Measurements from ENCODE around the gene SOX5. TPM values are rescaled to one million over a fixed set of nuclear protein-coding genes. Genes with fewer than 3 reads are reported as not detected.

The SOX5 gene
- total RNA-seq, 1 donor from 2014 or later = 11.1 TPM

GRCh38 chr12:23630524-23630923 lies 318.9 kb downstream of the SOX5 start:
- Mint-ChIP-seq H3K27ac (ENCODE audit: unreplicated experiment) (no peak overlapping the region), H3K9me3 (ENCODE audit: low read depth) (peaks cover 5% of the 10 kb centered on the region), H3K4me1 (ENCODE audit: low read depth) (no peaks in the 10 kb centered on the region), H3K4me3 (ENCODE audit: unreplicated experiment) (no peak overlapping the region), H3K27me3 (ENCODE audit: low read depth) (no peaks in the 10 kb centered on the region), H3K36me3 (ENCODE audit: low read depth) (no peaks in the 10 kb centered on the region)
- DNase-seq (ENCODE audit: low spot score) = no peak
- TF ChIP-seq, protein P1, sequence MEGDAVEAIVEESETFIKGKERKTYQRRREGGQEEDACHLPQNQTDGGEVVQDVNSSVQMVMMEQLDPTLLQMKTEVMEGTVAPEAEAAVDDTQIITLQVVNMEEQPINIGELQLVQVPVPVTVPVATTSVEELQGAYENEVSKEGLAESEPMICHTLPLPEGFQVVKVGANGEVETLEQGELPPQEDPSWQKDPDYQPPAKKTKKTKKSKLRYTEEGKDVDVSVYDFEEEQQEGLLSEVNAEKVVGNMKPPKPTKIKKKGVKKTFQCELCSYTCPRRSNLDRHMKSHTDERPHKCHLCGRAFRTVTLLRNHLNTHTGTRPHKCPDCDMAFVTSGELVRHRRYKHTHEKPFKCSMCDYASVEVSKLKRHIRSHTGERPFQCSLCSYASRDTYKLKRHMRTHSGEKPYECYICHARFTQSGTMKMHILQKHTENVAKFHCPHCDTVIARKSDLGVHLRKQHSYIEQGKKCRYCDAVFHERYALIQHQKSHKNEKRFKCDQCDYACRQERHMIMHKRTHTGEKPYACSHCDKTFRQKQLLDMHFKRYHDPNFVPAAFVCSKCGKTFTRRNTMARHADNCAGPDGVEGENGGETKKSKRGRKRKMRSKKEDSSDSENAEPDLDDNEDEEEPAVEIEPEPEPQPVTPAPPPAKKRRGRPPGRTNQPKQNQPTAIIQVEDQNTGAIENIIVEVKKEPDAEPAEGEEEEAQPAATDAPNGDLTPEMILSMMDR (IDR thresholded peaks at IDR 0.05) = no peak

DNA sequence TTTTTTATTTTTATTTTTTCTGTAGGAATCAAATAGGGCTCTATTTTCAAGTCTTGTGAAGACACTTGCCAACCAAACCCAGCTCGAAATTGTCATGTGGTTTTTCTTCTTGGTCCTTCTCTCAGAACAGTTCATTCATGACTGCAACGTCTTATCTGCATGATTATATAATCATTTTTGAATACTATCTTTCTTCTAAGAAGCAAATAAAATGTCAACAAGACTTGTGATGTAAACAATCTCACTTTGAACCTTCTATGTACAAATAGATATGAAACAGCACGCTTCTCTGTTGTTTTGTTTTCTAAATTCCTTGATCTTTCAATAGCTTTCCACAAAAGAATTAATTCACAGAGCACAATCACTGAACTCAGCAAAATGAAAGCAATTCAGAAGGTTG lies 320.7 kb downstream of the SOX5 start:
- no peaks in the 10 kb centered on the region for H3K9me3 Mint-ChIP-seq (ENCODE audit: low read depth)
- peaks cover 2% of the 10 kb centered on the region for H3K36me3 Mint-ChIP-seq (ENCODE audit: low read depth)
- H3K4me3 Mint-ChIP-seq (ENCODE audit: unreplicated experiment) = no peak overlapping the region
- no peaks in the 10 kb centered on the region for H3K4me1 Mint-ChIP-seq (ENCODE audit: low read depth)
- no peak for DNase-seq (ENCODE audit: low spot score)
- H3K27ac Mint-ChIP-seq (ENCODE audit: unreplicated experiment) = no peak overlapping the region
- TF ChIP-seq, protein P1 (IDR thresholded peaks at IDR 0.05) = no peak
- no peaks in the 10 kb centered on the region for H3K27me3 Mint-ChIP-seq (ENCODE audit: low read depth)

DNA sequence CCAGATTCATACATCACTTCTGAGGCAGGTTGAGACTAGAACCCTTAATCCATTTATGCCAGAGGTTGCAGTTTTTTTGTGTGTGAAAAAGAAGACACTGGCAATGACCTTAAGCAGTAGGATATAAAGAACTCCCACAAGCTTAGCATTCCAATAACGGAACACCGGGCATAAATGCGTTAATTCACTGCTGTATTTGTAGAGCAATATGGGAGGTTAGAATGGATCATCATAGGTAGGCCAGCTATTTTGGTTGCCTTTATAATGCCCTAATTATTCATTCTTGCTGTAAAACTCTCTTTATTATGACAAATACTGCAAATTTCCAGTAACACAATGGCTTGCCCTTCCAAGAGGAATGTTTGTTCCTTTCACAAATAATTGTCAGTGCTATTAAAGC lies 322.7 kb downstream of the SOX5 start:
- Mint-ChIP-seq H3K36me3 (ENCODE audit: low read depth) (peaks cover 2% of the 10 kb centered on the region), H3K4me3 (ENCODE audit: unreplicated experiment) (no peak overlapping the region), H3K27me3 (ENCODE audit: low read depth) (no peaks in the 10 kb centered on the region), H3K27ac (ENCODE audit: unreplicated experiment) (no peak overlapping the region), H3K9me3 (ENCODE audit: low read depth) (no peaks in the 10 kb centered on the region), H3K4me1 (ENCODE audit: low read depth) (no peaks in the 10 kb centered on the region)
- no peak for DNase-seq (ENCODE audit: low spot score)
- TF ChIP-seq, protein P1 (IDR thresholded peaks at IDR 0.05) = no peak

DNA sequence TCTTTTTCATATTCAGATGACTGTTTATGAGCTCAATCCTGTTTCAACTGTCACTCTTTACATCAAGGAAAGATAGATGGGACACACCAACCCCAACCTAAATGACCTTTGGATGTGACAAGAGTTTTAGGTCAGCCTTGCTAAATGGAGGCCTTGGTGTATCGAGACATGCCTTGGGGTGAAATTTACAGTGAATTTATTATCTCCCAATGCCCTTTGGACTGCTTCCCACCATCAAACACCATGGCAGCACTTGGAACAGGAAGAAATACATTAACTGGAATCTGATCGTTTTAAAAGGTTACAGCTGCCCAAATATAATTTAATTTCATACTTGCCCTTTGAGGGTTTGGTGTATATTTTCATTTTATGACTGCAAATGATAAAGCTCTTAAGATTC lies 327.6 kb downstream of the SOX5 start:
- DNase-seq (ENCODE audit: low spot score) = no peak
- Mint-ChIP-seq H3K27ac (ENCODE audit: unreplicated experiment) (no peak overlapping the region), H3K4me1 (ENCODE audit: low read depth) (no peaks in the 10 kb centered on the region)

GRCh38 chr12:23618718-23619117 lies 330.8 kb downstream of the SOX5 start:
- peaks cover 5% of the 10 kb centered on the region for H3K36me3 Mint-ChIP-seq (ENCODE audit: low read depth)
- TF ChIP-seq, protein P1 (IDR thresholded peaks at IDR 0.05) = no peak
- no peaks in the 10 kb centered on the region for H3K27me3 Mint-ChIP-seq (ENCODE audit: low read depth)
- no peak overlapping the region for H3K27ac Mint-ChIP-seq (ENCODE audit: unreplicated experiment)
- H3K4me1 Mint-ChIP-seq (ENCODE audit: low read depth) = no peaks in the 10 kb centered on the region
- H3K9me3 Mint-ChIP-seq (ENCODE audit: low read depth) = peaks cover 3% of the 10 kb centered on the region
- no peak for DNase-seq (ENCODE audit: low spot score)
- H3K4me3 Mint-ChIP-seq (ENCODE audit: unreplicated experiment) = no peak overlapping the region

More for the DNA sequence above, 327.6 kb downstream of the SOX5 start:
- TF ChIP-seq, protein P1 (IDR thresholded peaks at IDR 0.05) = no peak
- H3K9me3 Mint-ChIP-seq (ENCODE audit: low read depth) = no peaks in the 10 kb centered on the region
- no peaks in the 10 kb centered on the region for H3K27me3 Mint-ChIP-seq (ENCODE audit: low read depth)
- H3K36me3 Mint-ChIP-seq (ENCODE audit: low read depth) = peaks cover 3% of the 10 kb centered on the region
- H3K4me3 Mint-ChIP-seq (ENCODE audit: unreplicated experiment) = no peak overlapping the region

All from chondrocyte (in vitro differentiated cells).